Stimulated activated CD4-positive, alpha-beta T cell treated with anti-CD3 and anti-CD28 coated beads, Interleukin-2, amount 100 ng/mL, for 24 hours (primary cell): Measurements from ENCODE around the gene PDE10A.

Experiments used
- DNase-seq, 2 donors: peaks; one replicate each; pipeline ENCODE4 v3.0.0-alpha.2; 2020

Gene PDE10A

DNA sequence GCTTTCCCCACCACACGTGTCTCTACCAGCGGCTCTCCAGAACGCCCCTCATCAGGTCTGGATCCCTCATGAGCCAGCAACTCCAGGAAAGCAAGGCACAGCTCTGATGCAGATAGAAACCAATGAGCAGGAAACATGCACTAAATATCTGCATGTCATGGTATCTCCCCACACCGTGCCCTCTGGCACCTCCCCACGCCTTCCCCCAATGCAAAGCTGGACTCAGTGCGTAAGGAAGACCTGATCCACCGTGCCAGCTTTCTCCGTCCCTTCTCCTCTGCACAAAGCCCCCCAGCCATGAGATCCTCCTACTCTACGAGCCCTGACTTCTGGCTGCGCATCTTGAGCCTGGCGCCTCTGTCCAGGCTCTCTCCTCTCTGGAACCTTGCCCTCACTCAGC is 9.4 kb downstream of the PDE10A start:
- DNase-seq, result no peak

GRCh38 chr6:165653196-165653595 is 9.8 kb downstream of the PDE10A start:
- no peak for DNase-seq

DNA sequence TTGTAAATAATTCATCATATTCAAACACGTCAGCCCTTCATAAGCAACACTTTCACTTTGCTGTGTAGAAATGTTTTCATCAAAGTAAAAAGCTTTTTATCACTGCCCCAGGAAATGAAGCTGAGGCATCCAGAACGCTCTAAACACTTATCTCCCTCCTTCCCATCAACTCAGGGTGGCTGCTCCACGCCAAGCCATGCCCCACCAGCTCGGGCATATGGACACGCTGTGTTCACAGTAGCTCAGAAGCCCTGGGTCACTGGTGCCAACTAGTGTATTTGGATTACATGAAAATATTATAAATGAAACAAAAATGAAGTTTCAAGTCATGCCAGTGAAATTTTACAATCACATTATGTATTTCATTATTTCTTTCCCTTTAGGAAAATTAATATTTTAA is 10.3 kb downstream of the PDE10A start:
- DNase-seq, result no peak

GRCh38 chr6:165649166-165650137 is 13.6 kb downstream of the PDE10A start:
- DNase-seq, result no peak

DNA sequence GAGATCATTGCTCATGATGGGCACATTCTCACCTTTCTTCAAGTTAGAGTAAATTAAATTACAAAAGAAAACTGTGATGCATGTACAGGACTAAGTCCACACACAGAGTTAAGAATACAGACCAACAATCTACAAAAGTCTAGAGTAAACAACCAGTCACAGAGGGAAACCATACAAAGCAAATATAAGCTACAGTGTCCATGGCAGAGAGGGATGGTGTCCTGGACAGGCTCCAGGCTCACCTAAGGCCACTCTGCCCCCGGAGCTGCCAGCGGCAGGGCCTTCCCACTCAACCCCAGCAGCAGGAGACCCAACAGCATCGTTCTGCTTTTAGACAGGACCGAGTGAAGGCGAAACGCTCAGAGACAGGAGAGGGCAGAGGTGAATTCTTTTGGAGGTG is 16.0 kb downstream of the PDE10A start:
- DNase-seq, result no peak

DNA sequence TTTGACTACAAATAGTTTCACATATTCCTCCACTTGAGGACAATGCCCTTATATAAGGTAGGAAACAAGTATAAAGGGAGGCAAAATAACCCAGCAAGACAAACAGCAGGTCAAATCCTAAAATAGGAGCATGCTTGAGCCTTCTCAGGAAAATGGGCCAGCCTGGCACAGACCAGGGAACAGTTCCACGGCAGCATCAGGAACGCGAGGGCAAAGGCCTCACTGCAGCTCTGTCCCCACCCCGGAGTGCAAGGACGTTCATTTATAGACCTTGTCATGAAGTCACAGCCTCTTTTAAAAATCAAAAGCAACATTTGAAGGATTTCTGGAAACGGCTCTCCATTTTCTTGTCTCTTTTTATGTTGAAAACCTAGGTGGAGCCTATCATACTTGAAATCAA is 17.1 kb downstream of the PDE10A start:
- no peak for DNase-seq

DNA sequence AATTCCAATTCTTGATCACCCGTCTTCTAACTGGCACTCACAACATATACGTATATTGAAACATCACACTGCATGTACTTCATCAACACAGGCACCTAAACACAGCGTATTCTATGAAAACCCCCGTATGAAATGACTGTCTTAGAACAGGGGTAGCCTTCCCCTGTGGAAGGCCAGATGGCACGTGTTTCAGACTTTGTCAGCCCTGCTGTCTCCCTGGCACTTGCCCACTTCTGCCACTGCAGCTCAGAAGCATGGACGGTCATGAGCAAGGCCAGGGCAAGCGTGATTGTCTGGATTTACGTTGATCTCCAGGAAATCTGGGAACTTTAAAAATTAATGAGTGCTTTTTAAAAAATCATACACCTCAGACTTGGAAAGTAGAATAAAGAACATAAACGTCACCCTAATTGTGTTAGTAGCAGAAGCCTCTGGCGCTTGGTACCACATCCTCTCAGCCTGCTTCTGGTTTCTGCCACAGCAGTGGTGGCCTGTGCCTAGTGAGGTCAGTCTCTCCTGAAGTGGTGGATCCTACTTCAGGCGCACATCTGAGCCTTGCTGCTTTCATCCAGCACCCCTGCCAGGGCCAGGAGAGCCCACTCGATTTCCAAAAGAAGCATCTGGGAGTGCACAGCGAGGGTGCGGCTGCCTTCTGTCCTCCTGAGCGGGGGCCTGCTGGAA is 18.3 kb downstream of the PDE10A start:
- no peak for DNase-seq

DNA sequence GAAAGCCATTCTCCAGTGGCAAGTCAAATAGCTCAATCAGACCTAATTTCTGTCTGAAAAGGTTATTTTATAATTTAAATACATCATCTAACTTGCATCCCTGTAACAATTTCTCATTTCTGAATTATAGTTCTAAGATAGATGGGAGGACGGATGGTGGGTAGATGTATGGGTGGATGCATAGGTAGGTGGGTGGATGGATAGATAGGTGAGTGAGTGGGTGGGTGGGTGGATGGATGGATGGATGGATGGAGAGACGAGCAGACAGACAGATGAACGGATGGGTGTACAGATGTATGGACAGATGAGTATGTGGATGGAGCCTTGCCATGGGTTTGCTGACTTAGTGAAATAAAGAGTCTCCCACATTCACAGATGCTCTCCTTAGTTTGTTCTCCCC is 20.0 kb downstream of the PDE10A start:
- DNase-seq, result no peak

DNA sequence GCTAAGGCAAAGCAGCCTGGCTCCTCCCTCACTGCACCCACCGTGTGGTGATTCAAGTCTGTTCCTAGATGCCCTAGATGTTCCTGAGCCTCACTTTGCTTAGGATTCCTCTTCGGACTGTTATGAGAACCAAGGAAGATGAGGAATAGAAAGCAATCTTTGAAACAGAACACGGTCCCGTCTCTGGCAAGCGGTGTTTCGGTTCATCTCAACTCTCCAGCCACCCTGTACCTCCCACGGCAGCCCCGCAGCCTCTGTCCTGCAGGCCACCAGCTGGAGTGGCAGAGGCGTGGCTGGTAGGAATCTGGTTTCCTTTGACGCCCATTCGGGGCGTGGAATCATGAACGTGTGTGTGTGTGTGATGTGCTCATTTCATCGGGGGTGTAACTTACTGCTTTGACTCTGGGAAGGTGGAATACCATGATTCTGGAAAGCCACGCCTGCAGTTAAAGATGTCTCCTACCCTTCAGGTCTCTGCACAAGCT is 21.3 kb downstream of the PDE10A start:
- no peak for DNase-seq

DNA sequence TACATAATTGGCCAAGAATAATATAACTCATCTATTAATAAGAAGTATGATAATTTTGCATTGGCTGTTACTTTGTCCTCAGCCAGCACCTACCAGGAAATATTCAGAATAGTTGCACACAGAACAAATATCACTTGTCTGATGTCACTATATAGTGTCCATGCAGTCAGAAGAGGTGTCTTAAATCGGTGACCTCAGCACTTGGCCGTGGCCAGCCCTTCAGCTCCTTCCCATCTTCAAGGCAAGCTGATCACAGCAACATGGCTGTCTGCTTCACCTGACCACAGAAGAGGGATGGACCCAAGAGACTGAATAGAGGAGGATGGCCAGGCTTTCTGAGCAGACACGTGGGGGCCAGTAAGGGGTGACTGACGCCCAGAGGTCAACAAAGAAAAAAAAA is 22.2 kb downstream of the PDE10A start:
- no peak for DNase-seq

DNA sequence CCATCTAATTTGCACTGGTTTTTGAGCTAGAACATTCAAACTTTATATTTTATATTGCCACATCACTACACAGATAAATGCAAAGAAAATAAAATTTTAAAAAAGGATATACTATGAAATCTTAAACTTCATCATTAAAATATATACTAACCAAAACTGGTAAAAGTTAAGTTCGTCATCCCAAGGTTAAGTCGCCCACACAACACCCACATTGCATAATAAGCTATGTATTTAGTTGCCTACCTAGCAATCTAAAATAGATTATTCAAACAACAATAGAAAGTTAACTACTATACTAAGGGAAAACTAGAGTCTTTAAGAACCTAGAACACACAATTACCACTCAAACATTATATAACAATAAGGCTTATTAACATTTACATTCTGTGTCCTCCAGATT is 24.5 kb downstream of the PDE10A start:
- DNase-seq, result no peak

- DNase-seq, result no peak
Measured at GRCh38 chr6:165637586-165637985, 25.5 kb downstream of the PDE10A start.

DNA sequence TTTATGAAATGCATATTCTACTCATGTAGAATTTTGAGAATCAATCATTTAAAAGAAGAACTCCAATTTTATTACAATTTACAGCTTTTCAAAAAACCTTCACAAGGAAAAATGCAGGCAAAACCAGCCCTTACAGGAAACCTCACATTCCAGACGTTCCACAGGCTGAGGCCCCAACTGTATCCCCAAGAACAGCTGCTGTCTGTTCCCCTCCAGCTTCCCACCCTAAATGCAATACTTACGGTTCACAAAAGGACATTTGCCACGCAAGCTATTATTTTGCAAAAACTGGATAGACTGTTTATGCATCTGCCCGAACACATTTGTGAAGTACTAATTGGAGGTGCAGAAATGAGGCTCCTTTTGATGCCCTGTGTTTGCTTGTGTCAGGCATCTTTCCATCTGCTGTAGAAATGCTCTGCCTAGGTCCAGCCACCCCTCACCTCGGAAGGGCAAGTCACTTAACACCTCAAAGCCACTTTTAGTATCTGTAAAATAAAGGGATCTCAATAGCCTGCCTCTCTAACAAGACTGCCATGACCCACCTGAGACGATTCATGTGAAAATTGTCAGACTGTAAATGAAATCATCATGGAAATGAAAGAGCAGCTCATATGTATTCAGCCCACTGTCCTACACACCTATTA is 26.5 kb downstream of the PDE10A start:
- no peak for DNase-seq

- DNase-seq, result no peak
Measured at GRCh38 chr6:165635965-165636364, 27.1 kb downstream of the PDE10A start.

DNA sequence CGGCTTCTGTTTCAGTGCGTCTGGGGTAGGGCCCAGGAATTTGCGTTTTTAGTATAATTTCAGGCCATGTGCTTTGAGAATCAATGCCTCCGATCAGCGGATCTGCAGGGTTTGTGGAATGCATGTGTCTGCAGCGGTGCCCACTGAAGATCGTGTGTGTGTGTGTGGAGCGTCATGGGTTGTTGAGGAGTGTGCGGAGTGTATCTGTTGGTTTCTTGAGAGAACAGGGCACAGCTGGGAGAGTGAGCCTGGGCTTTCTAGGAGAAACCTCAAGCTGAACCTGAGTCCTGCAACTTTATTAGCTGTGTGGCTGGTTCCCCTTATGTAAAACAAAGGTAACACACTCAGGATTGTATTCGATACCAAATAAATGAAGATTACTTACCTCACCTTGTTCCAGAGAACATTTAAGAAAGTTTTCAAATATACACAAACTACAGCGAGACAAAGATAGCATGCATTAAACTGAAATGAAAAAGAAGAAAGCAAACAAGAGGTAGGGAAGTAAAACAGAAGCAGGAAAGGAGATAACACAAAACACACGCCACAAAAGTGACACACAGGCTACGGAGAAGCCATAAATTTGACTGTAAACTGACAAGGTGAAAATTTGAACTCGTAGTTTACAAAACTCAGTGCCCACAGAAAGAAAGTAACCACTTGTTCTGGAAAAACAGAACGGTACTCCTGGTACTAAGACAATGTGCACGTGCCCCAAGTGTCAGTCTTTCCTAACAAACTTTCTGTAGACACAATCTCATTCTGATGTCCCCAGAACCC is 28.8 kb downstream of the PDE10A start:
- no peak for DNase-seq

GRCh38 chr6:165632194-165632593 is 30.8 kb downstream of the PDE10A start:
- no peak for DNase-seq

GRCh38 chr6:165630544-165630953 is 32.5 kb downstream of the PDE10A start:
- no peak for DNase-seq

DNA sequence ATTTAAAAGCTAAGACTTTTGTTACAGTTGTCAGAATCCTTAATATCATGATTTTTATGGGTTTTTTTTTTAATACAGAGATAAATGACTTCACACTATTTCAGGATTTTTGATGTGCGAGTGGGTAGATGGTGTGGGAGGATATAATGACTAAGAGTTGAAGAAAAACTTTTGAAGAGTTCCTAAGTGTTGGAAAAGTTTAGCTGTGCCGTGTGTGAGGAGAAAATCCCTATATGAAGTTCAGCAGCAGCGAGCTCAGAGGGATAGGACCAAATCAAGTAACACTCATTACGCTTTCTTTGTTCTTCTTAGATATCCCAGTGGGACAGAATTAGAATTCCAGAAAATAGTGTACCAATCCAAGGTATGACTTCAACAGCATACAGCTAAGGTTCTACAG is 34.1 kb downstream of the PDE10A start:
- DNase-seq, result no peak

DNA sequence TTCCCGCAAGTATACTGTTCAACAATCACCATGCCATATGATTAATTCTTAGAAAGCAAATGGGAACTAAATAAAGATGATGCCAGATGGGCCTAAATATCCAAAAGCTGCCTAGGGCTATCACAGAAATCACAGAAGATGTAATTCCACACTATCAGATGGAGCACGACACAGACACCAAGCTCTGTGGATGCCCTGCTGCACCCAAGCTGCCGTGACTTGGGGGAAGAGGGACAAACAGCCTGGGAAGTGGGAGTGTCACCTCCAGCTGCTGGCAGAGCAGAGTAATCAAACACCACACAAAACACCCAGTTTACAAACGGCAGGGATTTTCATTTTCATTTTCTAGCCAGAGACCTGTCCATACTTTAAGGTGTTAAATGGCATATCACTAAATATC is 35.7 kb downstream of the PDE10A start:
- DNase-seq, result no peak

- no peak for DNase-seq
Measured at GRCh38 chr6:165626711-165627110, 36.3 kb downstream of the PDE10A start.

DNA sequence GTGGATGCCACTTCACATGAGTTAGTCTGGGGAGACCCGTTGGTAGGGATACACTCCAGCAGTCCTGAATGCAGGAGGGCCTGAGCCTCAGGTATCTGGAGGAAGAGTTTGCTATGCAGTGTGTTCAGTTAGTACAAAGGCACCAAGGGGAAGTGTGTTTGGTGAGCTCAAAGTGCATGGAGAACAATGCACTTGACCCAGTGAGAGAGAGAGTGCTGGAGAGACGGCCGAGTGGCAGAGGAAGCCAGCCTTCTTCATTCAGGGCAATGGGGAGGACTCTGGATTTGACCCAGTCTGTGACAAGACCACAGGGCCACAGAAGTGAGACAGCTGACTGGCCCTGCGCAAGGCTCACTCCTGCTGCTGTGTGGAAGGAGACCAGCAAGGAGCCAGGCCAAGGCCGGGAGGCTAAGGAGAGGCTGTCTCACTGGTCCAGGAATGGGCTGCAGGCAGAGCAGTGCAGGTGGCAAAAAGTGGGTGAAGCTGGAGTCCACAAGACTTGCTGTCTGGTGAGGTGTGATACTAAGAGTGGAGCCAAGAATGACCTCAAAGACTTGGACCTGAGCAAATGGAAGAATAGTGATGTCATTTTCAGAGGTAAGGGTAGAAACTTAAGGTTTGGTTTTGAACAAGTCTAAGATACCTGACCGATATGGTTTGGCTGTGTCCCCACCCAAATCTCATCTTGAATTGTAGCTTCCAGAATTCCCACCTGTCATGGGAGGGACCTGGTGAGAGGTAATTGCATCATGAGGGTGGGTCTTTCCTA is 38.0 kb downstream of the PDE10A start:
- no peak for DNase-seq

DNA sequence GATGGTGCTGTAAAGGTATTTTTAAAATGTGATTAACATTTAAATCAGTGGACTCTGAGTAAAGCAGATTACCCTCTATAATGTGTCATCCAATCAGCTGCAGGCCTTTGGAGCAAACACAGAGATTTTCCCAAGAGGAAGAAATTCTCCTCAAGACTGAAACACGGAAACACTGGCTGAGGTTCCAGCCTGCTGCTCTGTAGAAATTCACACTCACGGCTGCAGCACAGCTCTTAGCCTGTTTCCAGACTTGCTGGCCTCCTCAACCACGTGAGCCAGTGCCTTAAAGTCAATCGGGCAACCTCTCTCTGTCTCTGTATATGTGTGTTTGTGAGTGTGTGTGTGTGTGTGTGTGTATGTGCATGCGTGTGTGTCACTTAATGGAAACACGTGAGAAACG is 41.1 kb downstream of the PDE10A start:
- no peak for DNase-seq
